D341Med (cell line): ENCODE data around the gene CYB5R3.
"Not testable (repeated sequence)": the region's sequence is repeated elsewhere in the genome, so short reads cannot be mapped to it uniquely, and the experiment has no call there.

Experiments used
- DNase-seq: peaks from one replicate; pipeline ENCODE4 v3.0.0; 2012; ENCODE audit warnings: low spot score

The CYB5R3 gene

DNA sequence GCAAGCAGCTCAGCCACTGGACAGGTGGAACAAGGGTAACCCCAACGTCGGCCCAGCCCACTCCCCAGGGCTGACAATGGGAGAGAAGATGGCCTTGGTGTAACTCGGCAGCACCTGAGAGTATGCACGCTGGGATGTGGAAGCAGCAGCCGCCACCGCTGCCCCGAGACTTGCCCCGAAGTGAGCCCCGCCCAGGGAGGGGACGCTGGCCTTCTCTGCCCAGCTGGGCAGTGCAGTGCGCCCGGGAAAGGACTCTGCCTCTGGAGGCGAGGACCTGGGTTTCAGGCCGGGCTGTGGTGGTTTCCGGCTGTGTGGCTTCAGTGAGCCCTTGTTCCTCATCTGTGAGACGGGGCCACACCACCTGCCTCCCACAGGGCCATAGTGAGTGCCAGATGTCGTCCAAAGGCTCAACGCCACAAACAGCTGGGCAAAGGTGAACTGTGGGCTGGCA, 25.9 kb downstream of the CYB5R3 start:
- no peak for DNase-seq

- no peak for DNase-seq
These were observed 27.0 kb downstream of the CYB5R3 start for GRCh38 chr22:42622061-42622710.

DNA sequence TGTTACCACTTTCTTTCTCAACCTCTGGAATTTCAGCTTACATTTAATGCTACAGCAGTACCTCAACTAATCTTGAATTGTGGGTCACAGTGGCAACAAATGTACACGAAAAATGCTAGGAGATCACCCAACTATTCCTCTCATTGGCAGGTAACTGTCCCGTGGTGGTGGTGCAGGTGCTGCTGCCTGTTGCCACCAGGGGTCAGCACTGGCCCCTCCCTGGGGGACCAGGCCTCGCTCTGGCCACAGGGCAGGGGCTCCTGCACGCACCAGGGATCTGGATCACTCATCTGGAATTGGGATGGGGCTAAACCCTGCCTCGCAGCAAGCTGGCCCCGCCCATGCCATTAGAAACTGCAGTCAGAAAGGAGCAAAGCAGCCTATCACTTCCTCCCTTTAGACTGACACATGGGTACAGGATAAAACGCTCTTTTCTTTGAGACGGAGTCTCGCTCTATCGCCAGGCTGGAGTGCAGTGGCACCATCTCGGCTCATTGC, 27.6 kb downstream of the CYB5R3 start:
- DNase-seq = peak; percentile 91

- no peak for DNase-seq
These were observed 29.1 kb downstream of the CYB5R3 start for GRCh38 chr22:42620084-42620483.

- no peak for DNase-seq
These were observed 29.7 kb downstream of the CYB5R3 start for GRCh38 chr22:42619261-42620063.

DNA sequence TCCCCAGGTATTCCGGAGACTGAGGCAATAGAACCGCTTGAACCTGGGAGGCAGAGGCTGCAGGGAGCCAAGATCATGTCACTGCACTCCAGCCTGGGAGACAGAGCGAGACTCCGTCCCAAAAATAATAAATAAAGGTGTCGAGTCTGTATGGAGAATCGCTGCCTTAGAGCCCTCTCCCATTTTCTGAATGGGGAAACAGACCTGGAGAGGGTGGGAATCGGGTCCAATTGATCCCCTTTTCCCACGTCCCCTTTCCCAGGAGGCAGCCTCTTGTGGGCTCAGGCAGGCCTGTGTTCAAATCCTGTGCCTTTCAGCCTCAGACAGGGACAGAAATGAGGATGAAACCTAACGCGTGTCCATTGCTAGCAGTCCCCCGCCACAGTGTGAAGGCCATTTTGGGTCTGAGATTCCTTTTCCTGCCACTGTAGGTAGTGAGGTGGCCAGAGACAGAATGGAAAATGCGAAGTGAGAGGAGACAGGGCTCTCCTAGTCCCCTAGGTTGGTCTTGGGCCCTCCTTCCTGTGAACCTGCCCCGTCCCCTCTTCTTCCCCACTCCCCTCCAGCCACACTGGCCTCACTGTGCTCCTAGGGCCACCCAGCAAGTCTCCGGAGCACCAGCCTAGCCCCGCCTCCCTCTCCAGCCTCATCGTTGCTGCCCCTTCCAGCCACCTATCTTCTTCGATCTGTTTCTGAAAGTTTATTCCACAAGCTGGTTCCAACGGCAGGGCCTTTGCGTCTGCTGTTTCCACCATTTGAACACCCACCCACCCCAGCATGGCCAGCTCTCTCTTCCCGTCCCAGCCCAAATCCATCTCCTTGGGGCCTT, 31.8 kb downstream of the CYB5R3 start:
- DNase-seq = no peak

- not testable (repeated sequence) for DNase-seq
These were observed 33.4 kb downstream of the CYB5R3 start for GRCh38 chr22:42615860-42616175.

GRCh38 chr22:42615092-42615859, 33.9 kb downstream of the CYB5R3 start:
- peak; percentile 85 for DNase-seq

- DNase-seq = peak; percentile 96
These were observed 34.7 kb downstream of the CYB5R3 start, which contains the start of gene POLDIP3 for GRCh38 chr22:42614312-42615091. POLDIP3 (minus strand) TSS chr22:42614883; CDS start chr22:42614857, 26 bp downstream.

DNA sequence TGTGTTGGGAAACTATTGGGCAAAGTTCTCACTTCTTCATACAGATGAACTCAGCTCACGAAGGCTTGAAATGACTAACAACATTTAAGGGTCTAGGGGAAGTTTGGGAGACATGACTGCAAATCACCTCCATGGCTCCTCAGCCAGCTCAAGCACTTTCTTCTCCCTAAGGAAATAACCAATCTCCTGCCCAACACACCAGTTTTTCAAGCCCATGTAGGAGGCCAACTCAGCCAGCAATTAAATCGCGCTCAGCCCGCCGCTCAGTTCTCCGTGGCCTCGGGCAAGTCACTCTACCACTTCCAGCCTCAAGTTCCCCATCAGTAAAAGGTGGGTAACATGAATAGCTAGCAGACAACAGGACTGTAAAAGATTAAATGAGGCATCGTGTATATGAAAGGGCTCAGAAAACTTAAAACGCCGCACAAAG, 35.3 kb downstream of the CYB5R3 start:
- DNase-seq = no peak

- DNase-seq = no peak
These were observed 36.9 kb downstream of the CYB5R3 start for GRCh38 chr22:42612336-42612735.

- no peak for DNase-seq
These were observed 38.1 kb downstream of the CYB5R3 start for GRCh38 chr22:42611051-42611450.

GRCh38 chr22:42610186-42610585, 39.0 kb downstream of the CYB5R3 start:
- DNase-seq = no peak

GRCh38 chr22:42608823-42609361, 40.3 kb downstream of the CYB5R3 start:
- no peak for DNase-seq

- no peak for DNase-seq
These were observed 40.9 kb downstream of the CYB5R3 start for GRCh38 chr22:42608136-42608822.

- DNase-seq = not testable (repeated sequence)
These were observed 41.6 kb downstream of the CYB5R3 start for GRCh38 chr22:42607641-42608040.

- DNase-seq = no peak
These were observed 44.8 kb downstream of the CYB5R3 start for GRCh38 chr22:42604403-42604802.

DNA sequence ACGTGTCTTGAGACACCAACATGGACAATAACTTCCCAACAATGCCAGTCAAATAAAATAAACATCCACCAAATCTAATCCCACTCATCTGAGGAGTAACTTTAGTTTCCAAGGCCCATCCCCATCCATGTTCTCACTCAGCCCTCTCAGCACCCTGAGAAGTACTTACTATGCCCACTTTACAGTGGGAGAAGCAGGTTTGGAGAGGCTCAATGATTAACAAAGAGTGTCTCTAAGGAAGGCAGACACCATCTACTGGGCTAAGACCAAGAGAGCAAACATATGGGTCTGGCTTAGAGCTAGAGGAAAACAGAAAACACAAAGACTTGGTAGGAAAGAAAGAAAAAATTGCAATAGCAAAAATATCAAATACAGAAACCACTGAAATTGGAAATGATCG, 45.8 kb downstream of the CYB5R3 start:
- no peak for DNase-seq

GRCh38 chr22:42602470-42602869, 46.7 kb downstream of the CYB5R3 start:
- DNase-seq = no peak
